ENCODE measurements around the gene IYD. TPM values are rescaled to one million over a fixed set of nuclear protein-coding genes. Genes with fewer than 3 reads are reported as not detected.

Gene IYD
- polyA plus RNA-seq, 1 donor (not counting 4 experiments of a cell fraction or from before 2014, with no cell fraction given): not detected

DNA sequence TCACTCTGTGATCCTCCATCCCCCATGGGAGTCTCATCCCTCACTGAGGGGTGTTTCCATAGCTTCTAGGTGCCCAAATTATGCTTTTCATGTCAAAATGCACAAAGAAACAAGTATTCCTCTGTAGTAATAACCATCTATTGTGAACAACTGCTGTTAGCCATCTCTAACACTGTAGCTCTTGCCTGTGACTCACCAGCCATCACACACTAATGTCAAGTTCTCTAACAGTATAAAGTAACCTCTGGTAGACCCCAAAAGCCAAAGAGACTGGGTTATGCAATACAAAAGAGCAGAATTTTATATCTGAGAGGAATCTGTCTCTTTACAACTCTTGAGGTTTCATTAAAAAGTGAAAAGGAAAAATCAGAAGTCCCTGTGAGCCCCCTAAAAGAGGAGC, 25.4 kb upstream of the IYD start:
- Histone ChIP-seq H3K9me3 (ENCODE audit: control insufficient read depth, low read depth, low read length) (no peaks in the 10 kb centered on the region), H3K4me1 (ENCODE audit: control insufficient read depth, extremely low read depth, insufficient read depth, low read length) (peaks cover 11% of the 10 kb centered on the region), H3K9ac (ENCODE audit: control insufficient read depth, extremely low read depth, insufficient read depth, low read length) (no peak overlapping the region), H3K27me3 (ENCODE audit: control insufficient read depth, extremely low read depth, insufficient read depth, low read length) (no peaks in the 10 kb centered on the region), H3K79me2 (ENCODE audit: control insufficient read depth, insufficient read depth, low read length) (no peaks in the 10 kb centered on the region), H4K20me1 (ENCODE audit: control insufficient read depth, extremely low read depth, insufficient read depth, low read length) (no peaks in the 10 kb centered on the region), H3K36me3 (ENCODE audit: control insufficient read depth in 2 of 2, extremely low read depth in 1 of 2, insufficient read depth in 2 of 2, low read length in 2 of 2) (no peaks in the 10 kb centered on the region), H2AFZ (ENCODE audit: control insufficient read depth, low read length) (no peak overlapping the region), H3K4me3 (ENCODE audit: control insufficient read depth in 2 of 3, extremely low read depth in 1 of 3, insufficient read depth in 2 of 3, low read depth in 1 of 3, low read length in 3 of 3) (no peak overlapping the region), H3K4me2 (ENCODE audit: control insufficient read depth, extremely low read depth, insufficient read depth, low read depth, low read length) (no peak overlapping the region), H3K9me1 (ENCODE audit: control insufficient read depth, extremely low read depth, insufficient read depth, low read length) (peaks cover 2% of the 10 kb centered on the region), H3K27ac (ENCODE audit: control insufficient read depth, insufficient read depth, low read length) (no peak overlapping the region)
- FAIRE-seq (no peak), DNase-seq (ENCODE audit: low read depth, low spot score) (no peak)
- TF ChIP-seq, protein P1, sequence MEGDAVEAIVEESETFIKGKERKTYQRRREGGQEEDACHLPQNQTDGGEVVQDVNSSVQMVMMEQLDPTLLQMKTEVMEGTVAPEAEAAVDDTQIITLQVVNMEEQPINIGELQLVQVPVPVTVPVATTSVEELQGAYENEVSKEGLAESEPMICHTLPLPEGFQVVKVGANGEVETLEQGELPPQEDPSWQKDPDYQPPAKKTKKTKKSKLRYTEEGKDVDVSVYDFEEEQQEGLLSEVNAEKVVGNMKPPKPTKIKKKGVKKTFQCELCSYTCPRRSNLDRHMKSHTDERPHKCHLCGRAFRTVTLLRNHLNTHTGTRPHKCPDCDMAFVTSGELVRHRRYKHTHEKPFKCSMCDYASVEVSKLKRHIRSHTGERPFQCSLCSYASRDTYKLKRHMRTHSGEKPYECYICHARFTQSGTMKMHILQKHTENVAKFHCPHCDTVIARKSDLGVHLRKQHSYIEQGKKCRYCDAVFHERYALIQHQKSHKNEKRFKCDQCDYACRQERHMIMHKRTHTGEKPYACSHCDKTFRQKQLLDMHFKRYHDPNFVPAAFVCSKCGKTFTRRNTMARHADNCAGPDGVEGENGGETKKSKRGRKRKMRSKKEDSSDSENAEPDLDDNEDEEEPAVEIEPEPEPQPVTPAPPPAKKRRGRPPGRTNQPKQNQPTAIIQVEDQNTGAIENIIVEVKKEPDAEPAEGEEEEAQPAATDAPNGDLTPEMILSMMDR (optimal IDR thresholded peaks at IDR 0.05 in 1 of 3, IDR thresholded peaks at IDR 0.05 in 1 of 3, conservative IDR thresholded peaks at IDR 0.05 in 1 of 3; ENCODE audit: extremely low read depth in 1 of 3, insufficient read depth in 2 of 3, low read length in 3 of 3): no peak
- TF ChIP-seq EZH2 (IDR thresholded peaks at IDR 0.05; ENCODE audit: low read length): no peak
- dilution Hi-C loops (cut with MboI; ENCODE audit: extremely low pct_ligation_motif_present, low sequenced_read_pairs): no loop called here

DNA sequence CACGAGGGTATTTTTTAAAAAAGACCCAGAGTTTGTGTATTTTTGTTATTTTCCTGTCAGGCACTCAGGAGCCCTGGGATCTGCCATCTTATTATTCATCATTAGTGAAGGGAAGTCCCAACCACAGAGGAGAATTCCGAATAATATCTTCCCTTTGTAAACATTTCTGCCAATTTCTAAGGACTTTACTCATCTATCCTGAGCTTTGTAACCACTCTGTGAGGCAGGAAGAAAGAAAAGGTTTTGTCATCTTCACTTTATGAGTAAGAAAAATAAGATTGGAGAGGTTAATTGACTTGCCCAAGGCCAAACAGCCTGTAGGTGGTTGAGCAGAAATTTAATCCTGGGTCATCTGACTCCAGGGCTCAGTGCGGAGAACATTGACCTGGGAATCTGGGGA, 23.0 kb upstream of the IYD start:
- Histone ChIP-seq H3K27ac (ENCODE audit: control insufficient read depth, insufficient read depth, low read length) (peak overlapping the region; percentile 21), H3K36me3 (ENCODE audit: control insufficient read depth in 2 of 2, extremely low read depth in 1 of 2, insufficient read depth in 2 of 2, low read length in 2 of 2) (no peaks in the 10 kb centered on the region), H3K4me1 (ENCODE audit: control insufficient read depth, extremely low read depth, insufficient read depth, low read length) (peaks cover 11% of the 10 kb centered on the region), H3K79me2 (ENCODE audit: control insufficient read depth, insufficient read depth, low read length) (no peaks in the 10 kb centered on the region), H3K9me3 (ENCODE audit: control insufficient read depth, low read depth, low read length) (no peaks in the 10 kb centered on the region), H4K20me1 (ENCODE audit: control insufficient read depth, extremely low read depth, insufficient read depth, low read length) (no peaks in the 10 kb centered on the region), H3K4me3 (ENCODE audit: control insufficient read depth in 2 of 3, extremely low read depth in 1 of 3, insufficient read depth in 2 of 3, low read depth in 1 of 3, low read length in 3 of 3) (no peak overlapping the region), H3K9ac (ENCODE audit: control insufficient read depth, extremely low read depth, insufficient read depth, low read length) (no peak overlapping the region), H3K9me1 (ENCODE audit: control insufficient read depth, extremely low read depth, insufficient read depth, low read length) (peaks cover 2% of the 10 kb centered on the region), H2AFZ (ENCODE audit: control insufficient read depth, low read length) (no peak overlapping the region), H3K27me3 (ENCODE audit: control insufficient read depth, extremely low read depth, insufficient read depth, low read length) (no peaks in the 10 kb centered on the region), H3K4me2 (ENCODE audit: control insufficient read depth, extremely low read depth, insufficient read depth, low read depth, low read length) (peak overlapping the region; percentile 11)
- FAIRE-seq (no peak), DNase-seq (ENCODE audit: low read depth, low spot score) (peak; percentile 52)
- TF ChIP-seq, protein P1 (optimal IDR thresholded peaks at IDR 0.05 in 1 of 3, IDR thresholded peaks at IDR 0.05 in 1 of 3, conservative IDR thresholded peaks at IDR 0.05 in 1 of 3; ENCODE audit: extremely low read depth in 1 of 3, insufficient read depth in 2 of 3, low read length in 3 of 3): no peak
- TF ChIP-seq EZH2 (IDR thresholded peaks at IDR 0.05; ENCODE audit: low read length): no peak
- dilution Hi-C loops (cut with MboI; ENCODE audit: extremely low pct_ligation_motif_present, low sequenced_read_pairs): no loop called here
